ENCODE results near the gene SOHLH1.

Gene SOHLH1

DNA sequence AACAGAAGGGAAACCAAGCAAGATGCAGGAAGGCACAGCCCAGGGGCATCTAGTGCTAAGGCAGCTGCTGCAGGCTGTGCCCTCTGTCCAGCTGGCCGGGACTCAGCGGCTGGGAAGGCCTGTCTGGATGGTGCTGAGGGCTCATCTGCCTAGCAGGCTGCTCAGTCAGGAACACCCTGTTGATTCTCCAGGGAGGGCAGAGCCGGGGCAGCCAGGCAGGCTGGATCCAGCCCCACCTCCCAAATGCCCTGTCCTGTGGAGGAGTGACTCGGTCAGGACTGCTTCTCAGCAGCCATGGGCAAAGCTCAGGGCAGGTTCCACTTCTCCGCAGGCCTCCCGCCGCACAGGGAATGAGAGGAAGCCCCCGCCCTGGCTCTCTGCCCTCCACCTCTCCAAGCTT, 44.0 kb downstream of the SOHLH1 start:
- DNase-seq, result no peak

DNA sequence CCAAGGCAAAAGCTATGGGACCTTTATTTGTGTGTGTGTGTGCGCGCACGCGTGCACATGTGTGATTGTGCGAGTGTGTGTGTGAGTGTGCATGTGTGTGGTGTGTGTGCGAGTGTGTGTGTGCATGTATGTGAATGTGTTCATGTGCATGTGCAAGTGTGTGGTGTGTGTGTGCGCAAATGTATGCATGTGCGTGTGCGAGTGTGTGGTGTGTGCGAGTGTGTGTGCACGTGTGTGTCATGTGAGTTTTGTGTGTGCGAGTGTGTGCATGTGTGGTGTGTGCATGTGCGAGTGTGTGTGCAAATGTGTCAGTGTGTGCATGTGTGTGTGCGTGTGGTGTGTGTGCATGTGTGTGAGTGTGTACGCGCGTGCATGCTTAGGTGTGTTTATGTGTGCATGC, 48.9 kb downstream of the SOHLH1 start:
- no peak for DNase-seq

GRCh38 chr9:135649508-135649907, 49.8 kb downstream of the SOHLH1 start:
- DNase-seq, result no peak

DNA sequence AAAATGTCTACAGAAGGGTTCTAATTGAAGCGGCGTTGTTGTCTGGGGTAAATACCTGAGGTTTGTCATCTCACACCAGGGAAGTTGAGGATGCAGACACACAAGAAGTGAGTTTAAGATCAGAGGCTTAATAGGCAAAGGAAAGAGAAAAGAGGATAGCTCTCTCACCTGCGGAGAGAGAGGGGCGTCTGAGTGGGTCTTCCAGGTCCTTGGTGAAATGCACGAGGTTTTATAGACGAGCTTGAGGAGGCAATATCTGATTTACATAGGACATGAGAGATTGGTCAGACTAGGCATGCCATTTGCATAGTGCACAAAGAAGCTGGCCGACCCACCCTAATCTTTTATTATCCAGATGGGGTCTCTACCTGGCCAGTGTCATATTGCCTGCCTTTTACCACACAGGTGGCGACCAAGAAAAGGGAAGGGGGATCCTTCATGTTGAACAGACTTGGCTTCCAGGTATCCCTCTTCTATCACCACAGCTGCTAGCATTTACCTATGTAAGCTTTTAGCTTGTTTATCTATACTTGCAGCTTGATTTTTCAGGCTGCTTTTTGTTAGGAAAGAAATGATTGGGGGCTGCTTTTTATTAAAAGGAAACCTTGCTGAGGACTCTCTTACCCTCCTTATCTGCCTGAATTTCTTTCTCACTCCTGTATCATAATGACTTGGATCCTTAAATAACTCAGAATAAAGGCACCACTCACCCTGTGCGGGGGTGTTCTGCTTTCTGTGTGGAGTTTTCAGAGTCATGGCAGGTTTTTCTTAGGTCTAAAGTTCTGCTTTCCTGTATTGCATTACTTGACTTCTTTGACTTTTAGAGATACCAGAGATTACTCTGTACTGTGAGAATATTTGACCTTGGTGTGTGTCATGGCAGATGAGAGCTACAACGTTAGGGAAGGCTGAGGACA, 50.5 kb downstream of the SOHLH1 start:
- DNase-seq, result no peak

DNA sequence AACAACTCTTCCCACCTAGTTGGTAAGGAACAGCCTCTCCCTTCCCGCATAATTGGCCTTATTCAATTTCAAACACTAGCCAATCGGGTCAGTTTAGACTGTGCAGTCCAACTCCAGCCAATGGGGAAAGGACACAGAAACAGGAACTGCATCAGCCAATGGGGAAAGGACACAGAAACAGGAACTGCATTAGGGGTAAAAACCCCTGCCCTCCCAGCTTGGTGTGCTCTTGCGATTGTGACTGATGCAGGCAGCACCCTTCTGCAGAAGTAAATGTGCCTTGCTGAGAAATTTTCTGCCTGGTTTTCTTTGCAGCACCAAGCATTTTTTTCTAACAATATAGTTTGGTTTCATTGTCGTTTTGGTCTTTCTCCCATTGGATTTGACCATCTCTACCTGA, 51.4 kb downstream of the SOHLH1 start:
- DNase-seq, result no peak

DNA sequence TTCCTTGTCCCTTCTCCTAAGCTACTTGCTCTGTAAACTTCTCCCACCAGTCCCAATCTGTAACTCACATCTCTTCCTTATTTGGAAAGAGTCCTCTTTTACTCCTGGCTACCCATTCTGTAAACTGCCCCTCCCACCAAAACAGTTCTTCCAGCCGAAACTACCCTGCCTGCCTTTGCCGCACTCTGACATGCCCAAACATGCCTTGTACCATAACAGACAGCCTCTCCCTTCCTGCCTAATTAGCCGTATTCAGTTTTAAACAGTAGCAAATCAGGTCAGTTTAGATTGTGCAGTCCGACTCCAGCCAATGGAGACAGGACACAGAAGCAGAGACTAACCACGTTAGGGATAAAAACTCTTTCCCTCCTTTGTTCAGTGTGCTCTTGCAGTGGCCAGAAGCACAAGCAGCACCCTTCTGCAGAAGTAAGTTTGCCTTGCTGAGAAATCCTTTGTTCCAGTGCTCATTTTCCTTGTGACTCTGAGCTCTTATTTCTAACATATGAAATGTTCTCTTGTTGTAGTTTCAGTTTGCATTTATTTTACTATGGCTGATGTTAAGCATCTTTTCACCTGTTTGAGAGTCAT, 54.6 kb downstream of the SOHLH1 start:
- DNase-seq, result no peak
